ENCODE results near the gene PPT2.
"Not testable (repeated sequence)": the region's sequence is repeated elsewhere in the genome, so short reads cannot be mapped to it uniquely, and the experiment has no call there.

The PPT2 gene

DNA sequence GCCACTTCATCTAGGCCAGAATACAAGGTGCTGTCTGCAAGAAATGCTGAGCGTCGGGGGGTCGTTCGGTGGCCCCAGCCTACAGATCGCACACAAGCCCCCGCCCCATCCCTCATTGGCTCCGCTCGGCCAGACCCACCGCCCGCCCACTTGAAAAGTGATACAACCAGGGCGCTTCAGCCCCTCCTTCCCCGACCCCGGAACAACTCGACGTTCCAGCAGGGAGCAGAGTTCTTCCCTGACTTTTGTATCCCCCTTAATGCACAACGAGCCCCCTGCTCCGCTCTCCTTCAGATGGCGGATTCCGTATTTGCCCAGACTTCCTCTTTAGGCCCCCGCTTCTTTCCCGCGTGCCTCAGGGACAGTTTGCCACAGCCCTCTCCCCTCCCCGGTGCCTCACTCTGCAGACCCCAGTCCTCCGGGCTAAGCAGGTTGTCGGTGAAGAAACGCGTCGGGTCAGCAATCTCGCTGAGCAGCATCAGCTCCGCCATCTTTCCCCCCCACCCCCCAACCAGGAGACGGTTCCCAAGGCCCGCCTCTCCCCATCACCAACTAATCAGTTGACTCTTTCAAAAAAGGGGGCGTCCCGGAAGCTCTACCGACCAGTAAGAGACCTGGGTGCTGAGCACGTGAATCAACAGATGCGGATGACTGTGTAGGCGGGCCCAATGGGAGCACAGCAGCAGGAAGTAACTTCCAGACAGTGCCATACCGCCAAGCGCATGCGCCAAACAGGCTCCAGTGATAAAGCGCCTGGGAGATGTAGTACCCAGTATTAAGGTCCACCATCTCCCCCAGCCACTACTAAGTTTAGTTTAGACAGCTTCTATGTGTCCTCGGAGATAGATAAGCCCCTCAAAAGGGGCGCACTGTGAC lies 26.0 kb upstream of the PPT2 start, which contains the start of gene ATF6B:
Gene ATF6B (minus strand): TSS at position 530 of the 876 bp plus-strand sequence. CDS start 39 bp downstream, at position 491.
- peak; percentile 94 to 97 (median 96) for DNase-seq (ENCODE audit: low read depth in 3 of 3)

GRCh38 chr6:32128751-32129296 lies 25.1 kb upstream of the PPT2 start:
- DNase-seq (ENCODE audit: low read depth in 3 of 3) = no peak

- no peak for DNase-seq (ENCODE audit: low read depth in 3 of 3)
Measured at GRCh38 chr6:32129297-32130088, 24.4 kb upstream of the PPT2 start.

DNA sequence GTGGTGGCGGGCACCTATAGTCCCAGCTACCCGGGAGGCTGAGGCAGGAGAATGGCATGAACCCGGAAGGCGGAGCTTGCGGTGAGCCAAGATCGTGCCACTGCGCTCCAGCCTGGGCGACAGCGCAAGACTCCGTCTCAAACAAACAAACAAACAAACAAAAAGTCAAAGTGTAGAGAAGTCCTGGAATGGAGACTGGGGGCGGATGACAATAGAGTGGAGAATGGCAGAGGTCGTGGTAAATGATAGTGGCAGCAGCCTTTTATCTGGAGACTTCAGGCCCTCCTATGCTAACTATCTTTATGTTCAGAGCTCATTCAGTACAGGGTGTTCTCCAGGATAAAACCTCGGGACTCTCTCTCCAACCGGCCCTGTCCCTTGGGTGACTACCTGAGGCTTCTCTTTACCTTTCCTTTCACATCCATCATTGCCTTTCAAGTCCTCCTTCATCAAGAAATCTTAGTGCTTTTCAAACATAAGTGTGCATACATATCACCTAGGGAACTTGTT lies 22.4 kb upstream of the PPT2 start:
- no peak for DNase-seq (ENCODE audit: low read depth in 3 of 3)

DNA sequence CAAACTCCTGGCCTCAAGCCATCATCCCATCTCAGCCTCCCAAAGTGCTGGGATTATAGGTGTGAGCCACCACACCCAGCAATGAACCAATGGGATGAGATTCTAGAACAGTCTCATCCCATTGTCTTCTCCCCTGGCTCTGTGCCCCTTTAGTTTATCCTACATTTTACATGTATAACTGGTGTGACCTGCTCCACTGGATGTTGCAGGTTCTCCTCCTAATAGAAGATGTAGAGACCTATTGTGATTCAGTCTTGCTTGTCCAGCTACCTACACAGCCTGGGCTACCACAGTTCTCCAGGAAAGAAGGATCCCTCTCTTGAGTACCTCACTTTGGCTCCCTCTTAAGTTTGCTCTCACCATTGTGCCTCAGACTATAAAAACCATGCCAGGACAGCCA lies 21.8 kb upstream of the PPT2 start:
- no peak for DNase-seq (ENCODE audit: low read depth in 3 of 3)

DNA sequence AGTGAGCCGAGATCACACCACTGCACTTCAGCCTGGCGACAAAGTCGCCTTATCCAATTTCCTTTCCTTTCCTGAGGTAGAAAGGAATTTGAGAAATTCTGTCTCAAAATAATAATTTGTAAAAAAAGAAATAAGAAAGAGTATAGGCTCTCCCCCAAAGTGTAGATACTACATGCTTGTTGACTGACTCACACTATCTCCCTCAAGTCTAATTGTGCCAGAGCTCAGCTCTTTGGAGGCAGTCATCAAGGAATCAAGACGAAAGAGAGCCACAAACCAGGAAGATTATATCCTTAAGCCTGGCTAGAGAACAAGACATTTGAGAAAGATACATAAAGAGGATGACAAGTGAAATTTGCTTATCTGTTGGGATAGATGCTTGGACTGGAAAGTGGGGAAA lies 20.2 kb upstream of the PPT2 start:
- no peak for DNase-seq (ENCODE audit: low read depth in 3 of 3)

- no peak for DNase-seq (ENCODE audit: low read depth in 3 of 3)
Measured at GRCh38 chr6:32137454-32137853, 16.5 kb upstream of the PPT2 start.

DNA sequence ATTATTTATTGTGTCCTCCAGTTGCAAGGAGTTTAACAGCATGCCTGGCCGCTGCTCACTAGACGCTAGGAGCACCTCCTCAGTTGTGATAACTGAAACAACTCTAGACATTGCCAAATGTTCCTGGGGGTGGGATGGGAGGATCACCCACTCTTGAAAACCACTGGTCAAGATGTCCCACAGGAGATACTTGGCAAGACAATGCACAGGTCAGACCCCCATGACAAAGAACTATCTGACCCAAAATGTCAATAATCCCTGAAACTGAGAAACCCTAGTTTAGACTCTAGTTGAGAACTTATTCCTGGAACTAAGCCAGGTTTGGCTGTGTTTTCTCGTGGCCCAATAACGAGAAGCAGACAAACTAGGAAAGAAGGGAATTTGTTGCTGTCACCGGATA lies 14.4 kb upstream of the PPT2 start:
- DNase-seq (ENCODE audit: low read depth in 3 of 3) = no peak

DNA sequence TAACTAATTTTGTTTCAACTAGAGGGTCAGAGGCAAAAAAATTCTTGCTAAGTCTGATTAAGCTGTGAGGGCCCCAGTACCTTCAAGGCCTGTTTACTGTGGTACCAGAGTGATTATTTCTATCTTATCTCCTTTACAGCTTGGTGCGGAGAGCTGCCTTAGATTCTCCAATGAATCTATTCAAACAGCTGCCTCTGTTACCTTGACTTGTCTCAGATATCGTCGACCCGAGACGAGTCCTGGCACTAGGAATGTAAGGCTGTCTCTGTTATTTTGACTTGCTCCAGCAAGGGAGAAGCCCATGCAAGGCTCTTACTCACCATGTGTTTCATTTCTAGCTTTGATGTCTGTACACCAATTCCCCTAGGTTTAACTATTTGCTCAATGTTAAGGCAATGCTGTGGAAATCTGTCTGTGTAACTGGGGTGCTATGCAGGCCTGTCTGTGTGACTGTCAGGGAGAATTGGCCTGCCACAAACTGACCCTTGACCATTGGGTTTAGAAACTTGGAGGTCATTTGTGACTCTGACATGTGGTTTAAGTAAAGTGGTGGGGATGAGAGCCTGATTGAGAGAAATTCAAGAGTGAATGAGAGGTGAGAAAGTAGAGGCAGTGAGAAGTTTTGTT lies 13.4 kb upstream of the PPT2 start:
- DNase-seq (ENCODE audit: low read depth in 3 of 3) = no peak

GRCh38 chr6:32144238-32144637 lies 9.7 kb upstream of the PPT2 start:
- not testable (repeated sequence) for DNase-seq (ENCODE audit: low read depth in 3 of 3)

- DNase-seq (ENCODE audit: low read depth in 3 of 3) = no peak
Measured at GRCh38 chr6:32146287-32146686, 7.7 kb upstream of the PPT2 start.

DNA sequence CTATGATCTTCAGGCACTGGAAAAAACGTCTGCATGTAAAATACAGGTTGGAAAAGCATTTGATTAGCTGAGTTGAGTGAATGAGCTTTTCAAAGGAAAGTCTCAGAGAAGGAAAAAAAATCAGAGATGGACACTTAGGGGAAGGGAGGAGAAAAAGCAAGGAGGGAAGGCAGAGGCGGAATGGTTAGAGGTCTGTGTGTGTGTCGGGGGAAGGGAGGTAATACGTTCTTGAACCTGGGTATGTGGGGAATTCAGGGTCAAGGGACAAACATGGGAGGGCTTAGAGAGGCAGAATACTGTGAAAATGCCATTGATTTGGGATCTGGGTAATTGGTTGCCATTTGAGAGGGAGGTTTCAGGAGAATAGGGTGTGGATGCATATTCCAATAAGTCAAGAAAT lies 7.3 kb upstream of the PPT2 start:
- no peak for DNase-seq (ENCODE audit: low read depth in 3 of 3)

GRCh38 chr6:32147401-32148132 lies 6.4 kb upstream of the PPT2 start:
- no peak for DNase-seq (ENCODE audit: low read depth in 3 of 3)

- DNase-seq (ENCODE audit: low read depth in 3 of 3) = peak; percentile 47 to 66 (median 65)
Measured at GRCh38 chr6:32148289-32149091, 5.5 kb upstream of the PPT2 start.

DNA sequence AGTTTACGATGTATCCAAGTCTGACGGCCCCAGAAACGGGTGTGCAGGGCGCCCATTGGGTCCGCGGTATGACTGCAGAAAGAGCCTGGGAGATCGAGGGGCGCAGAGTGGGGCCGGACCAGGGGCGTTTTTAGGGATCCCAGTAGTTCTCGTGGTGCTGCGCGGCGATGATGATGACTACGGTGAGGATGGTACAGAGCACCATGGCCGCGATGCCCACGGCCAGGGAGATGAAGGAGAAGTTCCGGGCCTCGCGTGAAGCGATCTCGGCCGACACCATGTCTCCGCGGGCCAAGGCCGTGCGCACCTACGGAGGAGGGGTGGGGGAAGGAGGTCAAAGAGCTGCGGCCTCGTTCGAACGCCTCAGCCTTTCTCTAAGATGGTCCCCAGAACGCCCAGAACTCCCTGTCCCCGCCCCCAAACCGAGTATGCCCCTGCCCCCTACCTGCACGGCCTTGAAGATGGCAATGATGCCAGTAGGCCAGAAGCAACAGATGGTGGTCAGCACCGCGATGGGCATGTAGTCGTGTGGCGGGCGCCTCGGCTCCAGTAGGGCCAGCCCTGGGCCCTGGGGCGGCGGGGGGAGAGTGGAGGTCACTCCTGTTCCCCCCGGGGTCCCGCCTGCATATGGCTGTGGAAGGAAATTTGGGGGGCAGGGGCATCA lies 4.7 kb upstream of the PPT2 start:
- no peak for DNase-seq (ENCODE audit: low read depth in 3 of 3)

DNA sequence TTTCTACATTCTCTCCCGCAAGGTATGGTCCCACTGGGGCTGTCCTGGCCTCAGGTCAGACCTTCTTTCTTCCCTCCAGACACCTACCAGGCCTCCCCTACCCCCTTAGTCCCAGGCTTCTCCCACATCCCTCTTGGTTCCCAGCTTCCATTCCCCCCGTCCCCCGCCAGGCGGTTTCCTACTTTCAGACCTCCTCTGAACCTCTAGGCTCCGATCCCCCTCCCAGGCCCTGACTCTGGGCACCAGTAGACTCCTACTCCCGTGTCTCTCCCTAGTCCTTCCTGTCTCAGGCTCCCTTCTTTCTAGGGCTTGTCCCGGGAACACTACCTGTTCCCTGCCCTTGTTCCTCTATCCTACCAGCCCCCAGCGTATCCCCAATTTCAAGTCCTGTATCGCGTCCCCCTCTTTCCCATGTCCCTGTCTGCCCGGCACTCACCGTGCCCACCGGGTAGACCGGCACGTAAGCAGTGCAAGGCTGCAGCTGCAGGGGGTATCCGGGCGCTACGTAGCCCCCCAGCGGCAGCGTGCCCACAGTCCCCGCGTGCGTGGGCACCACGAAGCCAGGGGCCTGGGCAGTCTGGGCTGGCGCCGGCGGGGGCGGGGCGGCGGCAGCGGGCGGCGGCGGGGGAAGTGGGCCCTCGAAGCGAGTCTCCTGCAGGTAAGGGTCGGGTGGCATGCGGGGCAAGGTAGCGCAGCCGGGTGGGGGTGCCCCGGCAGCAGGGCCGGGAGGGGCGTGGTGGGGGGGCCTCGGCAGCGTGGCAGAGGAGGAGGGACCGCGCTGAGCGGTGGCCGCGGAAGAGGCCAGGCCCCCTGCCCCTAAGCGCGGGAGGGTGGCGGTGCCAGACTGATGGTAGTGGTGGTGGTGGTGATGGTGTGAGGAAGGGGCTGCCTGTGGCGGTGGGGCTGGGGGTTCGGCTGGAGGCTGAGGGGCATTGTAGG lies 3.7 kb upstream of the PPT2 start:
- no peak for DNase-seq (ENCODE audit: low read depth in 3 of 3)

- DNase-seq (ENCODE audit: low read depth in 3 of 3) = no peak
Measured at GRCh38 chr6:32151181-32151862, 2.6 kb upstream of the PPT2 start.

All from stimulated activated CD4-positive, alpha-beta T cell treated with anti-CD3 and anti-CD28 coated beads, TNF-alpha, amount 100 ng/mL, for 48 hours (primary cell).